ENCODE data around the gene MSMB. TPM values are rescaled to one million over a fixed set of nuclear protein-coding genes. Genes with fewer than 3 reads are reported as not detected.

Gene MSMB
- total RNA-seq, 1 donor from 2014 or later: not detected

- DNase-seq: no peak
Observed at GRCh38 chr10:46033602-46034011, 12.5 kb downstream of the MSMB start.

- DNase-seq: no peak
Observed at GRCh38 chr10:46031648-46032532, 14.2 kb downstream of the MSMB start.

- peak; percentile 94 for DNase-seq
Observed at GRCh38 chr10:46030091-46030937, 15.8 kb downstream of the MSMB start, which contains the start of gene NCOA4. Gene NCOA4, minus strand, starts transcription at chr10:46030623. Its CDS starts 13,943 bp downstream, at chr10:46016680.

- DNase-seq: no peak
Observed at GRCh38 chr10:46029461-46030030, 16.5 kb downstream of the MSMB start.

GRCh38 chr10:46028584-46029460 is 17.2 kb downstream of the MSMB start:
- DNase-seq: no peak

- DNase-seq: no peak
Observed at GRCh38 chr10:46026106-46026505, 20.0 kb downstream of the MSMB start.

GRCh38 chr10:46025406-46025805 is 20.7 kb downstream of the MSMB start:
- DNase-seq: no peak

- no peak for DNase-seq
Observed at GRCh38 chr10:46024948-46025347, 21.1 kb downstream of the MSMB start.

- DNase-seq: peak; percentile 83
Observed at GRCh38 chr10:46022978-46023702, 22.9 kb downstream of the MSMB start.

GRCh38 chr10:46020344-46020657 is 25.8 kb downstream of the MSMB start:
- DNase-seq: no peak

- DNase-seq: no peak
Observed at GRCh38 chr10:46019569-46020343, 26.3 kb downstream of the MSMB start.

GRCh38 chr10:46019177-46019528 is 26.9 kb downstream of the MSMB start:
- no peak for DNase-seq

GRCh38 chr10:46018453-46019176 is 27.5 kb downstream of the MSMB start:
- no peak for DNase-seq

GRCh38 chr10:46017733-46018132 is 28.3 kb downstream of the MSMB start:
- DNase-seq: no peak

GRCh38 chr10:46016811-46017210 is 29.3 kb downstream of the MSMB start:
- no peak for DNase-seq

GRCh38 chr10:46016190-46016589 is 29.9 kb downstream of the MSMB start:
- DNase-seq: no peak

GRCh38 chr10:46014683-46015405 is 31.2 kb downstream of the MSMB start:
- DNase-seq: no peak

- no peak for DNase-seq
Observed at GRCh38 chr10:46014206-46014605, 31.9 kb downstream of the MSMB start.

- no peak for DNase-seq
Observed at GRCh38 chr10:46012746-46013145, 33.3 kb downstream of the MSMB start.
